HG02588 (cell line): Measurements from ENCODE around the gene XIRP2.

Experiments
- ATAC-seq: cut with Tn5 transposase; IDR thresholded peaks from one replicate; pipeline ENCODE4 v1.9.1; 2021; ENCODE audit warnings: mild to moderate bottlenecking, moderate library complexity; ENCODE audit not compliant: unreplicated experiment

The XIRP2 gene

DNA sequence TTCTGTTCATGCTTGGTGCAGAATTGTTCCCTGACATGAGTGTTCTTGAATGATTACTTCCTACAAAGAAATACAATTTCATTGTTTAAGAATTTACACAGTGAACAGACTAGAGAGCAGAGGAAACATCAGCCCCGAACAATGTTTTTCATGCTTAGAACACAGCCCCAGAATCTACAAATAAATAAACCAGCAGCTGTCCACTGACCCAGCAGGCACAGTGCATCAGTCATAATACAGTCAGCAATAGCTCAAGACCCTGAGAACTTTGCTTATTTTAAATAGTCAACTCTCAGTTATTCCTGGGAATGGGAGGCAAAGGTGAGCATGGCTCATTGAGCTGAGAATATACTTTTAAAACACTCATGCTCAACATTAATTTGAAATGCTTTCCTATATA lies 38.4 kb downstream of the XIRP2 start:
- ATAC-seq = no peak

DNA sequence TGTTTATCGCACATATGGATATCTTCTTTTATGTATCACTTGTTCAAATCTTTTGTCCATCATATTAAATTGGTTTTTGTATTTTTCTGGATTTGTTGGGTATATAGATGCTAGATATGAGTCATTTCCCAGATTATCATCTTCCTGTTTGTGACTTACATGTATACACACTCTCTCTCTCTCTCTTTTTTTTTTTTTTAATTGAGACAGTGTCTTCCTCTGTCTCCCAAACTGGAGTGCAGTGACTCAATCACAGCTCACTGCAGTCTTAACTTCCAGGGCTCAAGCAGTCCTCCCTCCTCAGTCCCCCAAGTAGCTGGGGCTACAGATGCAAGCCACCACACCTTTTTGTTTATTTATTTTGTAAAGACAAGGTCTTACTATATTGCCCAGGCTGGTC lies 43.8 kb downstream of the XIRP2 start:
- no peak for ATAC-seq

DNA sequence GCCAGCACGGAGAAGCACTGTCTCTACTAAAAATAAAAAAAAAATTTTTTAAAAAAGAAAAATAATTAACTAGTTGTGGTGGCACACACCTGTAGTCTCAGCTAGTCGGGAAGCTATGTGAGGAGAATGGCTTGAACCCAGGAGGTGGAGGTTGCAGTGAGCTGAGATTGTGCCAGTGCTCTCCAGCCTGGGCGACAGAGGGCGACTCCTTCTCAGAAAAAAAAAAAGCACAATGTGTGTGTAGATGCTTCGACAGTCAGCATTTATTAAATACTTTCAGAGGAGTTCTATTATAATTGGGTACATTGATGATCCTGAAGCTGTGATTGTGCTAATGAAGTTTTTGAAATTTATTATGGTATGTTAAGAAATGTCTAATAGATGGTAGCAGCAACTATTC lies 46.5 kb downstream of the XIRP2 start:
- no peak for ATAC-seq

DNA sequence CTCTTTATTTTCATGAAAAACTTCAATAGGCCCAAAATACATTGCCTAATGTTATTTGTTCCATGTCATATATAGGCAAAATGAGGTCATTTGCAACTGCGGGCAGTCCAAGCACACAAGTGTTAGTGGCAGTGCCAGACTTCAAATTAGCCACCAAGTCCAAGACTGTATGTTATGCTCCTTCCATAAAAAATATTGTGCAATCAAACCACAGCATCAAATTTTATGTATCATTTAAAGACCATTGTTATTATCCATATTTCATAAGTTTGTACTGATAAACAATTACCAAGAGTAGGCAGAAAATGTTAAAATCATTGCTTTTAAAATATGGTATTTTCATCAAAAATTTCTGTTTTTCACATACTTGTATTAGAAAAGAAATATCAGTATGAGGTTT lies 54.1 kb downstream of the XIRP2 start:
- ATAC-seq = no peak

DNA sequence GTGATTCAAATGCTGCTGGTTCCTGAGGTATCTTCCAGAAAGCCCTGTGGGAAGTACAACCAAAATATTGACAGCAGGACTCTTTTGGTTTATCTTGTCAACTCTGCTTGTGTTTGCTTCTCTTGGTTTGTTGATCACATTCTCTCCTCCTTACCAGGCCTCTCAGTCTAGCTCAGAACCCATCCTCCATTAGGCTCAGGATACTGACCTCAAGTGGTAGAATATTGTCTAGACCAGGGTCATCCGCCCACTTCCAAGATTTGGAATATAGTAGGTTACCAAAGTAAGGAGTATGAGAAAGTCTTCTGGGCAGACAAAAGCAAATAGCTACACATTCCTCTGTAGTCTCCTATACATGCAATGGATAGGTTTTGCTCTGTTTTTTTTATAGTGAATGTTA lies 56.6 kb downstream of the XIRP2 start:
- no peak for ATAC-seq

DNA sequence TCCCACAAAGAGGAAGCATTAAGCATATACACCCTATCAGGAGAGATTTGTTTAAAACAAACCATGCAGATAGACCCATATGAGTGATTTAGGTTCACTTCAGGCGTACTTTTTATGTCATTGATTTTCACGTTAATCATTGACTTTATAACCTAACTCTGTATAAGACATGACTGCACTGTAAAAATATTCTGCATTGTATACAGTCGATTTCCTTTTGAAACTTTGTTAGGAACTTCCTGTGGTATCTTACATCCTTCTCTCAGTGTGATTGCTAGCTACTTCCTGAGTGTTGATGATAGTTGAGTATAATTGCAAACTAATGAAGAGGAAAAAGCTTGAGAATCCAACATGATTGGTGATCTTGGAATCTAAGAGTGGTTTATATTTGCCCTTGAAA lies 69.4 kb downstream of the XIRP2 start:
- ATAC-seq = no peak

DNA sequence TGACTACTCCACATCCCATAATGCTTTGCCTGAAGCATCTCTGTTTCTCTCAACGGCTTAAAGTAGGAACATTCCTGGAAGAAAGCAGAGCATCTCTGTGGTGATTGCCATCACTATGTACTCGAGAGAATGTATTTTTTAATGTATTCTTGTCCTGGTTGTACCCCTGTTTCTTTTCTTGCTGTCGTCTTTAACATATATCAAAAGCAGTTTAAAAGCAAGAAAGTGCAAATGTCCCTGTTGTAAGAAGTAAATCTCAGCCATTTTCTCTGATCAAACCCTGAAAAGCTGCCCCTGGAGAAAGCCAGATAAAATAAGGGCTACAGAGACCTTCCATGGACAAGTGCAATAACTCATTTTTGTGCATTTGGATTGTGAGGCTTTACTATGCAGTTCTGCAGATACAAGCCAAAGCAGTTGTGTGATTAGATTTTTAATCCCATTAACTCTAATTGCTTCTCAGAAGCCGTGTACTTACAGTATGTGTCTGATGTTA lies 70.8 kb downstream of the XIRP2 start:
- no peak for ATAC-seq

DNA sequence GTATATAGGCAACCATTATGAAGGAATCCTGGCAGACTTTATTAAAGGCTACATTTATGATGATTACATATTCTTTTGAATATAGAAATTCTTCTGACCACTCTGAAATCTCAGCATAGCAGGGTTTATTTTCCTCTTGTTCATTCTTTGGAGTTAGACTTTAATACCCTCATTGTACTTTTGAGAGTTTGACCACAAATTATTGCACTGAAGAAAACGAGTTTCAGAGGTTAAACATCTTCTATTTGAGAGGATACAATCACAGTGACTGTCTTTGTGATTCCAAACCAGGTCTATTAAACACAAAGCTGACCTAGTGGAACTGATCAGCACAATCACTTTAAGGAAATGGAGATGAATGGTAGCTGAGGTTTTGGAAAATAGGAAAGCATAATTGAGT lies 71.3 kb downstream of the XIRP2 start:
- no peak for ATAC-seq

DNA sequence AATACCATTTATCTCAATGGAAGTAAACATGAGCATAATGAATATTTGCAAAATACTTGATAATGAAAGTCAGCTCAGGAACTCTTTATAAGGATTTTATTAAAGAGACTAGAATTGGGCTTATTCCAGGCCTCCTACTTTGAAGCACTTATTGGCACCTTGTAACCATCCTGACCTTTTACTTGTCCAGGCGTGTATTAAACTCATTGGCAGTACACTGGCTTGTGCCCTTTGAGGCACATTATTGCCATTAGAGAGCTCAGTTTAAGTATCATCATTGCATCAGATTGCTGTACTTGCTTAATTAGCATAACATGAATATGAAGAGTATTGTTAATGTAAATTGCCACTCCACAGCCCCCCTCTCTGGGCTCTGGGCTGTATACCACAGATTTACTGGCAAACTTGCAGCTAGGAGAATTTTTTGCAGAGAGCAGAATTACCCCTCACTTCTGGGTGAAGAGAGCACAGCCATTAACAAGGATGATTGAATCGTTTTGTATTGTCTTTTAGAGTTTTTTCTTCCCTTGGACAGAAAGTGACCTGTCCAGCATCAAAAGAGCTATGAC lies 72.5 kb downstream of the XIRP2 start:
- no peak for ATAC-seq

DNA sequence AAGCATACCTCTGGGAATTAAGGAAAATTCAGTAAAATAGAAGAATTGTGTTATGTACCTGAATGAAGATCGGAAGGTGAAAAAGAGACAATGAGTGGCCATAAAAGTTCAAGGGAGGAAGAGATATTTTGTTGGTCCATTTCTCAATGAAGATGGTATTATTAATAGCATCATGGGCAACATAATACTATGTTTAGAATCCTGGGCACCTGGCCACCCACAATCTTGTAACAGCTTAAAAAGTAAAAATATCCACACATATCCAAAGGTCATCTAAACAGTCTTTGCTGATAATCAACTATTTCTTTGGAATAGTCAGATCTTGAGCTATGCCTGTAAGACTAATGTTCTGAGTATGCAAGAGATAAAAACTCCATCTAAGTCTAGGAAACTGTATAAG lies 73.7 kb downstream of the XIRP2 start:
- ATAC-seq = no peak

DNA sequence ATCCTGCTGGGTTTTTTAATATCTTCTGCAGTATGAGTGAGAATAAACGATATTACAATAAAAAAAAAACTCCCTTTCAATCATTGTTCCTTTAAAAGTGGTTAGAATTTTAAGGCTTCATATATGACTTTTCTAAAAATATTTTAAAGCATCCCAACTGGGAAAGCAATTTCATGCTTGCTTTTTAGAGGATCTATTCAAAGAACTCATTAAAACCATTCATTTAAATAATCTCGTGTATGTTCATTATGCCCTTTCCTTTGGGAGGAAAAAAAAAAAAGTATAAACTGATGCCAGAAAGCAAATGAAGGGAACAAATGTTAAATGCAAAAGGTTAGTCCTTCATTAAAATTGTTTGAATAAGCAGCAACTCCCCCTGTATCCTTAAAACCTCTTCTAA lies 81.2 kb downstream of the XIRP2 start:
- no peak for ATAC-seq

DNA sequence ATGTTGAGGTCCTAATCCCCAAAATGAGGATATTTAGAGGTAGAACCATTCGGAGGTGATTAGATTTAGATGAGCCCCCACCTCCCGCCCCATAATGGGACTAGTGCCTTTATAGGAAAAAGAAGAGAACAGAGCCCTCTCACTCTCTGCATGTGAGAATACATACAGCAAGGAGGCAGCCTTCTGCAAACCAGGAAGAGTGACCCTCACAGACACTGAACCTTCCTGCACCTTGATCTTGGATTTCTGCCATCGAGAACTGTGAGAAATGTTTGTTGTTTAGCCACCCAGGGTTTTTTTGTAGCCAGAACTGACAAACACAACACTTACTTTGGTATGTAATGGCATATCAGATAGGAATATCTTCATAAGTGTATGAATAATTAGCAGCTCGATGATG lies 83.7 kb downstream of the XIRP2 start:
- no peak for ATAC-seq

DNA sequence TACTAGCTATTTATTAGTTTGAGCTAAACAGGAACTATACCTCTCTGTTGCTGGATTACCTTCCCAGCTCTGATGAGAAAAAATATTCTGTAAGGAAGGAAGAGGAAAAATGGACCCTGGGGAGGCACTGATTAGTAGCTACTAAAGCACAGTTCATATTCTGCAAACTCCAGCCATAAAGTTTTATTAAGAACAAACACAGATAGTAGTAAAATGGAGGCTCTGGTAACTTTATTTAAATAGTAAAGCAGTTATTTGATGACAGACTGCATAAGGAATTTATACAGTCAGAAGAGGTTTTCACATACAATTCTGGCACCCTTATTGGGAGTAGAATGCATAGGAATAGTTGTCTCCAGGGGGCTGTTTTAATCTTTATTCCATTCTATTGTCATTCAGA lies 84.1 kb downstream of the XIRP2 start:
- no peak for ATAC-seq

DNA sequence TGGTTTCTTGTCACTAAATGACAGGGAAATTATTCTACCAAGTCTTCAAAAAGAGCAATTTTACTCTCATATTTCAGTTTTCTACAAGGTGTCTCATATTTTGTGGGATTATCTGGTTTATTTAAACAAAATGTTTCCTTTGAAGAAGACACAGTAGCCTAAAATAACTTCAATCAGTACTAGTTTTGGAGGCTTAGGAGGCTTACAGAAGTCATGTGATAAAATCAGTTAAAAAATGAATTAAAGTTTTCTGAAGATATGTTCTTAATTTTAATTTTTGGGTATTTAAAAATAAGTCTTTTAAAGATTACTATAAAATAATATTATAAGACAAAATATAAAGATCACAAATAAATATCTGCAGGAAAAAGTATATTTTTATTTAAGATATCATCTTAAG lies 95.9 kb downstream of the XIRP2 start:
- no peak for ATAC-seq

DNA sequence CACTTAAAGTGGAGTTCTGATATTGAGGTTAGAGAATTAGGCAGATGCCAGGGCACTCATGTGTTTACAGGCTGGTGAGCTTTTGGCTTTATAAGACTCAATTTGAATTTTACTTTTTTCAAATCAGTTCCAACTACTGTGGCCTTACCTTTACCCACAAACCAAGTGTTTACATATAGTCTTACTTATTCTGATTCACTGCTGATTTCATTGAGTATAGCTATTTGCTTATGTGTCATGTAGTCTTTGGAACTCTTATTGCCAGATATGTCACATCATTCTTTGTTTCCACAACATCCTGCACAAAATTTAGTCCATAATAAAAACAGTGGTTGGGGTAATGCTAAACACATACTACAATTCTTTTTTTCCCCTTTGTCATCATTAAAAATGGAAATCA lies 96.5 kb downstream of the XIRP2 start:
- no peak for ATAC-seq

DNA sequence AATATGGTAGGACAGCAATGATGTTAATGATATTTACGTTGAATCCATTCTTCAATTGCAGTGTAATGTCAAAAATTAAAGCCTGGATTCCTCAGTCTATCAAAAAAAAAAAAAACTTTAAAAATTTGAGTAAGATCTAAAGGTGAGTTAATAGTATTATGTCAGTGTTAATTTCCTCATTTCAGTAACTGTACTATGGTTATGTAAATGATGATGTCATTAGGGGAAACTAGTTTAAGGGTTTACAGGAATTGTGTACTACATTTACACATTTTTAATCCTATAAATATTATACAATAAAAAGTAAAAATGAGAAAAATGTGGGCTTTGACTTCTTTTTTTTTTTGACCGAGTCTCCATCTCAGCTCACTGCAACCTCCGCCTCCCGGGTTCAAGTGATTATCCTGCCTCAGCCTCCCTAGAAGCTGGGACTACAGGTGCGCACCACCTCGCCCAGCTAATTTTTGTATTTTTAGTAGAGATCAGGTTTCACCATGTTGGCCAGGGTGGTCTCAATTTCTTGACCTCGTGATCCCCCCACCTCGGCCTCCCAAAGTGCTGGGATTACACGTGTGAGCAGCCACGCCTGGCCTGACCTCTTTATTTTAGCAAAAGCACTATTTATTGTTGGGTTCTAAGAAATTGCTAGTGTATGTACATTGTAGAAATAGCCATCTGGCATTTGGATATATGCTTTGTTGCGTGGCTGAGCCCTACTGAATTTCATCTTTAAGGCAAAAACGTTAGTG lies 106.5 kb downstream of the XIRP2 start:
- no peak for ATAC-seq

DNA sequence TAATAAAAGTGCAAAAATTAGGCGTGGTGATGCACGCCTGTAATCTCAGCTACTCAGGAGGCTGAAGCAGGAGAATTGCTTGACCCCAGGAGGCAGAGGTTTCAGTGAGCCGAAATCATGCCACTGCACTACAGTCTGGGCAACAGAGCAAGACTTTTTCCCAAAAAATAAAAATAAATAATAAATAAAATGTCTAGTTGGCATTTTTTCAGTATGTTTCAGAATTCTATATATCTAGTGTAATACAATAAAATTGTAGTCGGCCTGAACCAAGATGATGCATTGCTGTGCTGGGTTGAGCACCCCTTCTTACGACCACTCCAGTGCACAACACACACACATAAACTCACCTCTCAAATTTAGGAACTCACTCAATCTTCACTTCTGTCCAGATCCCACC lies 108.2 kb downstream of the XIRP2 start:
- no peak for ATAC-seq

DNA sequence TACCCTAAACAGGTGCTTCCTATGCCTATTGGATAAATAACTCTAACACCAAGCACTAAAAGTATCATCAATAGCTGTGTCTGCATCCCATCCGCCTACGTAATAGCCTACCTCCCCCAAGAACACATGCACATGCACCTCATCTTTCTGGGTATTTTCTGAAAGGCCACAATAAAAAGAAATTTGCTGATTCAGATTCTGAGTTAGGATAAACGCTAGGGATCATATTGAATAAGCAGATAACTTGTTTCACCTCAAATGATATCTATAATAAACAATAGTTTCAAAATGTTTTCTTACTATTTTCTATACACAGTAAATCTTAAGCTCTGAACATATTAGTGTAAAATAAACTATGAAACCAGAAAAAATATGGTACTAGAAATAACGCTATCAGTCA lies 112.9 kb downstream of the XIRP2 start:
- no peak for ATAC-seq

DNA sequence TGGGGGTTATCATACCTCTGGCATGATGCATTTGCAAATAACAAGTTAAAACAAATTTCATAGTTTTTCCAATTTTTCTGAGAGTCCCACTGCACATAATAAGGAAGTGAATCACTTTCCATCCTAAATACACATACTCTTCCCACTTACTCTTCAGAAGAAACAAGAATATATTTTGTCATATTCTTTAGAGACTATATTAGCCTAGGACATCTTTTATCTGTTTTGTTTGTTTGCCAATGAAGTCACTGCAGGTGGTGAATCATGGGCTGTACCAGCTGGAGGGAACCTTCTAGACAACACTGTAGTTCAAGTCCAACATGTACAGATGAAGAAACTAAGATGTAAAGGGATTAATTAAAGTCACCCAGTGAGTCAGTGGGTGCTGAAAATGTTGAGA lies 116.8 kb downstream of the XIRP2 start:
- no peak for ATAC-seq

DNA sequence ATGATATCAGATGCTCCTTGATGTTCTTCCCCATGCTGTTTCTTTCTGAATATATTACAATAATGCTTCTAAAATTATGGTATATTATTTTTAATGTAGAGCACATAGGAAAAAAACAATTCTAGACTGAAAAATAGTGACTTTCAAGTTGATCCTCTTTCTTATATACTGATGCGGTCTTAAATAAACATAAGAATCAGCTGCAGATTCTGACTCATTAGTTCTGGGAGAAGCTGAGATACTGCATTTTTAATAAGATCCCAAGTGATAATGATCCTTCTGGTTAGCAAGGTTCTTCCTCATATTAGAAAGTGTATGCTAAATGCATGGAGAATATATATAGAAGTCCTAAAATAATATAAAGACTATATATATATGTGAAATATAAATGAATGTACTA lies 124.9 kb downstream of the XIRP2 start:
- no peak for ATAC-seq

DNA sequence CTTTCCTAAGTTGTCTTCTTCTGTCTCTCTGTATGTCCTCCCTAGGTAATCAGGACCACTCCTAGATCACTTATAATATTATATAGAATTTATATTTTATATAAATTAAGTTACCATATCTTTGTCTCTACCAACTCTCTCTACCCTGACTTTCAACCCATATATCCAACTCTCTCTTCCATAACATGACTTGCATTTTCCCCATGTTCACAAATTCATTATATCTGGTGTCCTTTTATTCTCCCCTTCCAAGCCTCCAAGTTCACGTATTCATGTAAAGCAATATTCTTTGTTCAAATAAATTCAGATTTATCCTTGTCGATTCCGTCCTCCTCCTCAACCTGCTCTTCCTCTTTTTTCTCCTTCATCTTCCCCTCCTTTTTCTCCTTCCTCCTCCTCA lies 127.5 kb downstream of the XIRP2 start:
- ATAC-seq = no peak

DNA sequence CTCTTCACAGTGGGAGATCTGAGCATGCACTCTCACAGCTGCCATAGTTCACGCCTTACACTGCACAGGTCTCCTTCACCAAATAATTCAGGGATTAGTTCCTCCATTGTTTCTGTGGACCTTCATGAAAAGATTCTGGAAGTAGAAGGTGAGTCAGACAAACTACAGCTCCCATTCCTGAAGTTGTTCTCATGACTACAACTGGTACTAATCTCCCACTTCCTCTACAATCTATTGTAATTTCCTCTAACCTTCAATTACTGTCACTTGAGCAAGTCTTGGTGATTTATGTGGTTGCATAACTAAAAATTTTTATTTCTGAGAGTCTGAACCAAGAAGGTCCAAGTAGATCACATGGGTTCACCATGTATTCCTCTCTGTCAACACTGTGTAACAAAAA lies 128.7 kb downstream of the XIRP2 start:
- ATAC-seq = no peak

DNA sequence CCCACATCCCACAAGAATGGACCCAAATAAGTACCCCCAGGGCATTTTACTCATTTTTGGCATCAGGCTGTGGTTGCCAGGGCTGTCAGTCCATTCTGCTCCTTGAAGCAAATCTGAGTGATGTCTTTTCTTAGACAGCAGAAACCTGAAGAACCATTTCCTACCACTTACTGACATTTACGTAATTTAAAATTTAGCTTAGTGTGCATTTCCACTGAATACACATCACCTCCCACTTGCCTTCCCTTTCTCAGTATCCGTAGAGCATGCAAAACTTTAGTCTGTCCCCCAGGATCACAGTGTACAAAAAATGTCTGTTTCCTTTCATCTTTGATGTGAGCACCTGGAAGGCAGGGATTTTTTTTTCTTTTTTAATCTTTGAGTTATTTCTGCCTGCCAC lies 130.3 kb downstream of the XIRP2 start:
- no peak for ATAC-seq
